ENCODE data around the gene DRD2.

The DRD2 gene

GRCh38 chr11:113446938-113447337, 28.3 kb downstream of the DRD2 start:
- no peak for TF ChIP-seq REST (IDR thresholded peaks at IDR 0.05; ENCODE audit: low read depth)
- no peak for TF ChIP-seq CEBPB (IDR thresholded peaks at IDR 0.05)
- TF ChIP-seq NFIC (IDR thresholded peaks at IDR 0.05): no peak
- no peak for TF ChIP-seq USF1 (IDR thresholded peaks at IDR 0.05)
- TF ChIP-seq CREB1 (IDR thresholded peaks at IDR 0.05; ENCODE audit: low read depth): no peak
- no peak for TF ChIP-seq MAX (IDR thresholded peaks at IDR 0.05)

- TF ChIP-seq RAD21 (IDR thresholded peaks at IDR 0.05; ENCODE audit: low read depth) (no peak), REST (IDR thresholded peaks at IDR 0.05; ENCODE audit: low read depth) (no peak), YY1 (IDR thresholded peaks at IDR 0.05; ENCODE audit: low read depth) (no peak), USF1 (IDR thresholded peaks at IDR 0.05) (no peak), TCF12 (IDR thresholded peaks at IDR 0.05; ENCODE audit: low read depth) (no peak), MAX (IDR thresholded peaks at IDR 0.05) (no peak), NFIC (IDR thresholded peaks at IDR 0.05) (no peak), CREB1 (IDR thresholded peaks at IDR 0.05; ENCODE audit: low read depth) (no peak), CEBPB (IDR thresholded peaks at IDR 0.05) (no peak), EP300 (IDR thresholded peaks at IDR 0.05; ENCODE audit: borderline replicate concordance) (no peak), TEAD4 (IDR thresholded peaks at IDR 0.05) (no peak), ZBTB7A (IDR thresholded peaks at IDR 0.05; ENCODE audit: low read depth) (no peak), FOXM1 (IDR thresholded peaks at IDR 0.05; ENCODE audit: borderline replicate concordance, low read depth) (no peak), TAF1 (IDR thresholded peaks at IDR 0.05; ENCODE audit: low read depth) (no peak), EGR1 (IDR thresholded peaks at IDR 0.05) (no peak)
Observed at GRCh38 chr11:113446112-113446511, 29.1 kb downstream of the DRD2 start.

GRCh38 chr11:113444502-113445123, 30.6 kb downstream of the DRD2 start:
- TF ChIP-seq TCF12 (IDR thresholded peaks at IDR 0.05; ENCODE audit: low read depth) (no peak), EGR1 (IDR thresholded peaks at IDR 0.05) (no peak), NFIC (IDR thresholded peaks at IDR 0.05) (no peak)

GRCh38 chr11:113440816-113441215, 34.4 kb downstream of the DRD2 start:
- TF ChIP-seq FOXM1 (IDR thresholded peaks at IDR 0.05; ENCODE audit: borderline replicate concordance, low read depth) (no peak), USF1 (IDR thresholded peaks at IDR 0.05) (no peak), EGR1 (IDR thresholded peaks at IDR 0.05) (no peak), CEBPB (IDR thresholded peaks at IDR 0.05) (no peak), CREB1 (IDR thresholded peaks at IDR 0.05; ENCODE audit: low read depth) (no peak), NFIC (IDR thresholded peaks at IDR 0.05) (no peak), RAD21 (IDR thresholded peaks at IDR 0.05; ENCODE audit: low read depth) (no peak), ZBTB7A (IDR thresholded peaks at IDR 0.05; ENCODE audit: low read depth) (no peak), TEAD4 (IDR thresholded peaks at IDR 0.05) (no peak)

- TF ChIP-seq MAX (IDR thresholded peaks at IDR 0.05) (no peak), NFIC (IDR thresholded peaks at IDR 0.05) (no peak), REST (IDR thresholded peaks at IDR 0.05; ENCODE audit: low read depth) (no peak), EGR1 (IDR thresholded peaks at IDR 0.05) (no peak), FOXM1 (IDR thresholded peaks at IDR 0.05; ENCODE audit: borderline replicate concordance, low read depth) (no peak), TCF12 (IDR thresholded peaks at IDR 0.05; ENCODE audit: low read depth) (no peak), CEBPB (IDR thresholded peaks at IDR 0.05) (no peak), TEAD4 (IDR thresholded peaks at IDR 0.05) (no peak), ZBTB7A (IDR thresholded peaks at IDR 0.05; ENCODE audit: low read depth) (no peak), CREB1 (IDR thresholded peaks at IDR 0.05; ENCODE audit: low read depth) (no peak), EP300 (IDR thresholded peaks at IDR 0.05; ENCODE audit: borderline replicate concordance) (no peak), TAF1 (IDR thresholded peaks at IDR 0.05; ENCODE audit: low read depth) (no peak), YY1 (IDR thresholded peaks at IDR 0.05; ENCODE audit: low read depth) (no peak), RAD21 (IDR thresholded peaks at IDR 0.05; ENCODE audit: low read depth) (no peak)
Observed at GRCh38 chr11:113436672-113437252, 38.4 kb downstream of the DRD2 start.

Data from Ishikawa (cell line).